GM19395 (cell line): Measurements from ENCODE around the gene EPHB4.
"Not testable (repeated sequence)": the region's sequence is repeated elsewhere in the genome, so short reads cannot be mapped to it uniquely, and the experiment has no call there.

Source experiments
- ATAC-seq: cut with Tn5 transposase; IDR thresholded peaks from one replicate; pipeline ENCODE4 v1.9.1; 2021; ENCODE audit warnings: mild to moderate bottlenecking, moderate library complexity; ENCODE audit not compliant: unreplicated experiment

The EPHB4 gene

DNA sequence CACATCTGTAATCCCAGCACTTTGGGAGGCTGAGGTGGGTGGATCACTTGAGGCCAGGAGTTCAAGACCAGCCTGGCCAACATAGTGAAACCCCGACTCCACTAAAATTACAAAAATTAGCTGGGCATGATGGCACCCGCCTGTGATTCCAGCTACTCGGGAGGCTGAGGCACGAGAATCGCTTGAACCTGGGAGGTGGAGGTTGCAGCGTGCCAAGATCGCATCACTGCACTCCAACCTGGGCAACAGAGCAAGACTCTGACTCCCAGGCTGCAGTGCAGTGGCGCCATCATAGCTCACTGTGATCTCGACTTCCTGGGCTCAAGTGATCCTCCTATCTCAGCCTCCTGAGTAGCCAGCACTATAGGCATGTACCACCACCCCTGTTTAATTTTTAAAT is 27.6 kb upstream of the EPHB4 start:
- ATAC-seq, result not testable (repeated sequence)

- no peak for ATAC-seq
Measured at GRCh38 chr7:100854146-100854895, 27.0 kb upstream of the EPHB4 start.

DNA sequence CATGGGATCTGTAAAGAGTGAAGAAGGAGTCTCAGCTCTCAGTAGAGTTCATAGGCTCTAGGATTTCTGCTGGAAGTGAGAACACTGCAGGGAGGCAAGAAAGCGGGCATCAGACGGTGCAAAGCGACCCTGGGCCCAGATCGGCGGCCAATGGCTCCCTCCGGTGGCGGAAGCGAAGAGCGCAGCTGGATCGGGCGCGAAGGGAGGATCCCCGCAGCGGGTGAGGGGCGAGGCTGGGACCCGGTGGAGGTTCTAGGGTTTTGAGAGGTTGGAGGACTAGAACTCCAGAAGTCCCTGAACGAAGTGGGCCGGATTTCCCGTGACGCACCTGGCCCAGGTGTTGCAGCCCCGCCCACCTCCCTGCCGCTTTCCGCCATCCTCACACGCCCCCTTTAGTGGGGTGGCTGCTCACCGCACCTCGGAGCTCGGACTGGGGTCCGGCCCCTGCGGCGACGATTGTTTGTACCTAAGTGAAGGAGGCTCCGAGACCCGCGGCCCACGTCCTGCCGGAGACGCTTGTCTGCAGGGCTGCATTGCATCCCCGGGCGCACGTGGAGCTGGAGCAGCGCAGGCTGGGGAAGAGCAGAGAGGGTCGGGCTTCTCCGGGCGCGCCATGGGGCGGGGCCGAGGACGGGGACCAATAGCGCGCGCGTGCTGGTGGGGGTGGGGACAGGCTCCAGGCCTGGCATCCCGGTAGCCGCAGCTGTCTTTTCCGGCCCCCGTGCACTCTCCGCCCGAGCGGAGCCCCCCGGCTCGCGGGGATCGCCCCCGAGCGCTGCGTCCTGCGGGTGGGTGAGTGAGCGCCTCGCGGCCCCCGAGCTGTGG is 24.9 kb upstream of the EPHB4 start, which contains the start of gene SLC12A9:
Gene SLC12A9 (plus strand): TSS at position 666 of the 825 bp plus-strand sequence. CDS start 1,485 bp downstream, outside the sequence.
- peak; percentile 92 for ATAC-seq

DNA sequence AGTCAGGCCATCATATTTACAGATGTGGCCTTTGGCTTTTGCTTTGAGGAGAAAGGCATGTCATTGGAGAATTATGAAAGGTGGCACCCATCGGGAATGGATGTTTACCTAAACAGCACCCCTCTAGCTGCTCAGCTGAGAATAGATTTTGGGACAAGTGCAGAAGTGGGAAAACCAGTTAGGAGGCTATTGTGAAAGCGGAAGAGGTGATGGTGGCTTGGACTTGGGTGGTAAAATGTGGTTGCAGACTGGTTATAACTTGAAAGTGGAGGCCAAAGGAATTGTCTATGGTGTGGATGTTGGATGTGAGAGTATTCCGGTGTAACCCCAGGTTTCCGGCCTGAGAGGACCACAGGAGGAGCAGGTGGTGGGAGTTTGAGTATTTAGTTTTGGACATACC is 20.0 kb upstream of the EPHB4 start:
- no peak for ATAC-seq

- ATAC-seq, result no peak
Measured at GRCh38 chr7:100840470-100841100, 13.3 kb upstream of the EPHB4 start.

GRCh38 chr7:100839361-100839760 is 12.0 kb upstream of the EPHB4 start:
- ATAC-seq, result no peak

DNA sequence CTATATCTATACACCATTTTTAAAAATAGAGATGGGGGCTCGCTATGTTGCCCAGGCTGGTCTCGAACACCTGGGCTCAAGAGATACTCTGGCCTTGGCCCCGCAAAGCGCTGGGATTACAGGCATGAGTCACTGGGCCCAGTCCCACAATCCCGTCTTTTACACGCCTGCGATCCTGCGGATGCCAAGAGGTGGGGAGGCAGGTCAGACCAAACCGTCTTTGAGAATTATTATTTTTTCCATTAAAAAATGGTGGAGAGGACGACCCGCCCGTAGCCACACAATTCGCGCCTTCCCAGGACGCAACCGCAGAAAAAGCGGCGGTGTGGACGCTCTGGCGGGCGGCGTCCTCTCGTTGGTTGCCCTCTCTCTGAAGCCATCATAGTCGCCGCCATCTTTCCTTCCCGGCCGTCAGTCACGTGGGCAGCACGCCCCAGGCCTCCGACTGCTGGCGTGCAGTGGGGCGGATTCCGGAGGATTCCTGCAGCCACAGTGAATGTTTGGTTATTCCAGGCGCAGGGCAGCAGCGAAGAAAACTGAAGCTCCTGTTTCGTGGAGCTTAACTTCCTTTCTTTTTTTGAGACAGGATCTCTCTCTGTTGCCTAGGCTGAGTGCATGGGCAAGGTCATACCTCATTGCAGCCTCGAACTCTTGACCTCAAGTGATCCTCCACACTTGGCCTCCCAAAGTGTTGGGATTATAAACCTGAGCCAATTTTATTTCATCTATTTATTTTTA is 9.9 kb upstream of the EPHB4 start:
- ATAC-seq, result no peak

- no peak for ATAC-seq
Measured at GRCh38 chr7:100836812-100837098, 9.4 kb upstream of the EPHB4 start.

DNA sequence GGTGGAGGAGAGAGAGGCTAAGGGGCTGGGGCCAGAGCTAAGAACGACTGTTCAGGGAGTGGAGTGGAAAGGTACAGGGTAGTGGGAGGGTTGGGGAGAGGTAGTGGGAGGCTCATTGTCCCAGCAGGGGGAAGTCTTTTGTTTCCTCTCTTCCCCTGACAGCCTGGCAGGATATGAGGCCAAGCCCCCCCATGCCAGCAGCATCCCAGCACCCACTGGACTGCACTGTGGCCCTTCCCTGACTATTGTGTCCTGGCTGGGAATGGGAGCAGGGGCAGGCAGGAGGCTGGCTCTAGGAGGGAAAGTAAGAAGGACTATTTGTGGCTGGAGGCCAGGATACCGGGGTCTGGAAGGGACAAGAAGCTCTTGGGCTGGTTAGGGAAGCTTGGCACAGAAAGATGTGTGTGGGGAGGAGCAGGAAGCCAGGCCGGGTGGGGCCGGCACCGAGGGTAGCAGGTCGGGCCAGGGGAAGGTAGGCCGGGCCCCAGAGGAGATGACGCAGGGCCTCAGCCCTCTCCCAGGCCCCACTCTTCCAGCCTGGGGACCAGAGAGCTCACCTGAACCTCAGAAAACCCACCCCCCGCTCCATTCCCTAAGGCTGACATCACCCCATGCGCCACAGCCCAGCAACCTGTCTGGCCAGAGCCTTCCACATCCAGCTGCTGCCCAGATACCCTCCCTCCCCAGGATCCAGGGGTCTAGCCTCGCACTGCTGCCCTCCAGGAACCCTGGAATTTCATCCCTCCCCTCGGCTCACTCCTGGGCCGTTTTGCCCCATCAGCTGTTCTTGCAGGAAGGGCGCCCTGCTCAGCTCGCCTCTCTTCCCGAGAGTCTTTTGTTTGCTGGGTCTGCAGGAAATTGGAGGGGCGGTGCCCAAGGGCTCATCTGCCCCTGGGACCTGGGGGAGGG is 8.8 kb upstream of the EPHB4 start:
- no peak for ATAC-seq

GRCh38 chr7:100832281-100832633 is 4.9 kb upstream of the EPHB4 start:
- ATAC-seq, result no peak

- no peak for ATAC-seq
Measured at GRCh38 chr7:100830396-100830795, 3.1 kb upstream of the EPHB4 start.

DNA sequence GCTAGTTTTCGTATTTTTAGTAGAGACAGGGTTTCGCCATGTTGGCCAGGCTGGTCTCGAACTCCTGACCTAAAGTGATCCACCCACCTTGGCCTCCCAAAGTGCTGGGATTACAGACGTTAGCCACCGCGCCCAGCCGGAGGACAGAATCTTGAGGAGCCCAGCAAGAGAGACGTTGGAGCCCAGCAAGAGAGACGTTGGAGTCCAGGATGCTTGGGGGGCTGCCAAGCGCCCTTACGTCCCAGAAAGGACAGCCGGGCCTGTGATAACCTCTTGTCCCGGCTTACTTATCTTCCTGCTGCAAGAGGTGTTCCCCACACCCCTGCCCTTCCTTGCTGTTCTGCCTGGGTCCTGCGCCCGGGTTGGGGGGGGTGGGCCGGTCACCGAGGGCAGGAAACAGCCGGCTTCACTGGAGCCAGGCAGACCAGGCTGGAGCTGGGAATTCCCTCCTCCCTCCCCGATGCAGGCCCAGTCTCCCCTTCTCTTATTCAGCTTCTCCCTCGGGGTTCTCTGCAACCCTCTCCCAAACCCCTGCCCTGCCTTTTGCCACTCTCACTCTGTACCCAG is 1.9 kb upstream of the EPHB4 start:
- ATAC-seq, result no peak

DNA sequence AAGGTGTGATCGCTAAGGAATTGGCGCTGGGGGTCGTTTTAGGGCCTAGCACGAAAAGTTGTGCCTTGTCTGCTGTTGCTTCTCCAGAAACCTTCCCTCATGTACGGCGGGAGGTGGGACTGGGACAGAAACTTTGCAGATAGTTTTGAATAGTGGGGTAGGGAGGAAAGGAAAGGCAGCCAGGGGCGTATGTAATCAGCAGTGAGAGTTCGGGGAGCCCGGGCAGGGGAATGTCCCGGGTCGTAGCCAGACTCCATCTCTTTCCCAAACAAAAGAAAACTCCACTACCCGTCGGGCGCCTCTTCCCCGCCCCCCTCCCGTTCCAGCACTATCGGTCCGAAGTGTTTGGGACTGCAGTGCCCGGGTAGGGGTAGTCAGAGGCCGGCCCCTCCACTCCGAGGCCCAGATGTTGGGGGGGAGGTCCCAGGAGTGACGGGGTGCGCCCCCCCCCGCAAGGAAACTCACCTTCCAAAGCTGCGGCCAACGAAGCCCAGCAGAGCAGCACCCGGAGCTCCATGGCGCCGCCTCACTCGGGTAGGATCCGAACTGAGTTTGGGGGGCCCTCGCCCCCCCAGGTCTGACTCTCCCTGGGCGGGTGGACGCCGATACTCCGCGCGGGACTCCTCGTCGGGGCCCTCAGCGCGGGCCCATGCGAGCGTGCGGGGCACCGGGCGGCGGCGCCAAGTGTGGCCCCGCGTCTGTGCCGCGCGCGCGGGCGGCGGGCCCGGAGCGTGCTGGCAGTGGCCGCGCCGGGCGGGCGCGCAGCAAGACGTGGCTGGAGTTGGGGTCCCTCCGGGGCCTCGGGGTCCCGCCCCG is 601 bp downstream of the EPHB4 start:
- ATAC-seq, result no peak

GRCh38 chr7:100825751-100826513 is 1.4 kb downstream of the EPHB4 start:
- ATAC-seq, result no peak

DNA sequence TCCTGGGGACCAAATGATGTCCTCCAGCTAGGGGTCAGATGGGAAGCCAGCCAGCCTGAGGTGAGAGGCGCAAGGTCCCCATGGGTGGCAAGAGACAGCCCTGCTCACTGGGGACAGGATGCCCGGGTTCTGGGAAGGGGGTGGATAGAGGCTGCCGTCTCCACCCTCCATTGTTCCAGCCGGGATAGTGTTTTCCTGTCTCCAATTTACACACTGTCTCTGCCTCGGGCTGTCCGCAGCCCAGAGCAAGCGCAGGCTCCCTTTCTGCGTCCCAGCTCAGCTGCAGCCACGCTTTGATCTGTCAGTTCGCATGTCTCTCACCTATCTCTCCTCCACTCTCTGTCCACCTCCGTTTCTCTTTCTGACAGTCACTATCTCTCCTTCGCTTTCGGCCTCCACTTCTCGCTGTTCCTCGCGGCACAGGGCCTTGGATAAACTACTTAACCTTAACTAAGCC is 2.1 kb downstream of the EPHB4 start:
- no peak for ATAC-seq

GRCh38 chr7:100824499-100825214 is 2.7 kb downstream of the EPHB4 start:
- no peak for ATAC-seq

- ATAC-seq, result no peak
Measured at GRCh38 chr7:100823534-100823933, 3.8 kb downstream of the EPHB4 start.

- no peak for ATAC-seq
Measured at GRCh38 chr7:100823140-100823525, 4.2 kb downstream of the EPHB4 start.
